HL-60/S4 treated with phorbol 12-myristate 13-acetate at 8.2 ng/mL for 4 days and 3 days (cell line): ENCODE measurements around the gene ZNF862.
"Not testable (repeated sequence)": the region's sequence is repeated elsewhere in the genome, so short reads cannot be mapped to it uniquely, and the experiment has no call there.

ENCODE experiments used
- in situ Hi-C: fragments of 300-500 bp; cut with MboI; formaldehyde crosslinking; loops from 2 replicates; pipeline ENCODE4 v1.15.0; 2022; ENCODE audit warnings: low sequenced_read_pairs

Gene ZNF862

DNA sequence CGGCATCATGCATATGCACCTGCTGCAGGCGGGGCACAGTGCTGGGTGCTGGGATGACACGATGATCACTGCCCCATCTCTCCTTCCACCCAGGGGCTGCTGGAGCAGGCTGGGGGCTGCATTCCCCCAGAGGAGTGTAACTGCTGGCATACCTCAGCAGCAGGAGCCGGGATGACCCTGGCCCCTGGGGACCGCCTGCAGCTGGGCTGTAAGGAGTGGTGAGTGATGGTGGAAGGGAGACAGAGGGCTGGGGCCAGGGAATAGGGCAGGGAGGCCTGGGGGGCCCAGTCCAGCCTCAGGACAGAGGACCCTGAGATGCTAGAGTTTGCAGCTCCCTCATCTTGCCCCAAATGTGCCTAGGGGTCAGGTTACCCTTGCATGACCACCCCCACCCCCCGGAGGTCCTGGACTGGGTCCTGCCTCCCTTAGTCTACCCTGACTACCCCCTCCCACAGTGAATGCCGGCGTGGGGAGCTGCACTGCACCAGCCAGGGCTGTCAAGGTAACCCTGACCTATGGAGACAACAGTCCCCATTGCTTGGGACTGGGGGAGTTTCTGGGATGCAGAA lies 14.5 kb upstream of the ZNF862 start:
- in situ Hi-C loops = no loop called here

DNA sequence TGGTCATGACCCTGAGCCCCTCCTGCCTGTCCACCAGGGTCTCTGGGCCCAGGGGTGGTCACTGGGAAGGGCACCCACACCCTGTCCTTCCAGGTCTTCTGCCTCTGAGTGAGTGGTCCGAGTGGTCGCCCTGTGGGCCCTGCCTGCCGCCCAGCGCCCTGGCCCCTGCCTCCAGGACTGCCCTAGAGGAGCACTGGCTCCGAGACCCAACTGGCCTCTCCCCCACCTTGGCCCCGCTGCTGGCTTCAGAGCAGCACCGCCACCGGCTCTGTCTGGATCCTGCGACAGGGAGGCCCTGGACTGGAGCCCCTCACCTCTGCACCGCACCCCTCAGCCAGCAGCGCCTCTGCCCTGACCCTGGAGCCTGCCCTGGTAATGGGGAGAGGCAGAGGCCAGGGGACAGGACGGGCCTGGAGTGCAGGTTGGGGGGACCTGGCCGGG lies 13.9 kb upstream of the ZNF862 start:
- in situ Hi-C loops = no loop called here

DNA sequence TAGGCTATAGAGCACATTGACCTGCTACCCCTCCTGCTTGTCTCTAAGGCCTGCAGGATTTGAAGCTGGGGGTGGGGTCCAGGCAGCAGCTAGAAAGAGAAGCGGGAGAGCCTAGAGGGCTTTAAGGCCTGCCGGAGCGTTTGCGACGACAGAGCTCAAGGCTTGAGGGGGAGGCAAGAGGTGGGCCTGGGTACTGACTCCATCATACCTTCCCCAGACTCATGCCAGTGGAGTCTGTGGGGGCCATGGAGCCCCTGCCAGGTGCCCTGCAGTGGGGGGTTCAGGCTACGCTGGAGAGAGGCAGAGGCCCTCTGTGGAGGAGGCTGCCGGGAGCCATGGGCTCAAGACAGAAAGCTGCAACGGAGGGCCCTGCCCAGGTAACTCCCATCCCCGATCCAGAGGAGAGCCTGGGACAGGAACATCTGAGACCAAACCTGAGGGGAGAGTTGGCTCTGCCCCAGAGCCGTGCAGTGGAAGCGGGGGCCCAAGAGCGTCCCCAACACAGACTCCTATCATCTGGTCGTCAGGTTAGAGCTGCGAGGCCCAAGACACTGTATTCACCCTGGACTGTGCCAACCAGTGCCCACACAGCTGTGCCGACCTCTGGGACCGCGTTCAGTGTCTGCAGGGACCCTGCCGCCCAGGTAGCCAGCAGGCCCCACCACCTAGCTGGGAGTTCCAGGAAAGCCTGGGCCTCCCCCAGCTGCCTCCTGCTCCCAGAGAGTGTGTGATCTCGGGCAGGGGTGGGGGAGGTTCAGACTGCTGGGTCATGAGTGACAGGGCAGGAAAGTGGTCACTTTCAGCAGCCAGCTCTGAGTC lies 13.2 kb upstream of the ZNF862 start:
- in situ Hi-C loops = no loop called here

GRCh38 chr7:149825567-149826343 lies 12.4 kb upstream of the ZNF862 start:
- in situ Hi-C loops = no loop called here

GRCh38 chr7:149826344-149827088 lies 11.7 kb upstream of the ZNF862 start:
- in situ Hi-C loops = no loop called here

DNA sequence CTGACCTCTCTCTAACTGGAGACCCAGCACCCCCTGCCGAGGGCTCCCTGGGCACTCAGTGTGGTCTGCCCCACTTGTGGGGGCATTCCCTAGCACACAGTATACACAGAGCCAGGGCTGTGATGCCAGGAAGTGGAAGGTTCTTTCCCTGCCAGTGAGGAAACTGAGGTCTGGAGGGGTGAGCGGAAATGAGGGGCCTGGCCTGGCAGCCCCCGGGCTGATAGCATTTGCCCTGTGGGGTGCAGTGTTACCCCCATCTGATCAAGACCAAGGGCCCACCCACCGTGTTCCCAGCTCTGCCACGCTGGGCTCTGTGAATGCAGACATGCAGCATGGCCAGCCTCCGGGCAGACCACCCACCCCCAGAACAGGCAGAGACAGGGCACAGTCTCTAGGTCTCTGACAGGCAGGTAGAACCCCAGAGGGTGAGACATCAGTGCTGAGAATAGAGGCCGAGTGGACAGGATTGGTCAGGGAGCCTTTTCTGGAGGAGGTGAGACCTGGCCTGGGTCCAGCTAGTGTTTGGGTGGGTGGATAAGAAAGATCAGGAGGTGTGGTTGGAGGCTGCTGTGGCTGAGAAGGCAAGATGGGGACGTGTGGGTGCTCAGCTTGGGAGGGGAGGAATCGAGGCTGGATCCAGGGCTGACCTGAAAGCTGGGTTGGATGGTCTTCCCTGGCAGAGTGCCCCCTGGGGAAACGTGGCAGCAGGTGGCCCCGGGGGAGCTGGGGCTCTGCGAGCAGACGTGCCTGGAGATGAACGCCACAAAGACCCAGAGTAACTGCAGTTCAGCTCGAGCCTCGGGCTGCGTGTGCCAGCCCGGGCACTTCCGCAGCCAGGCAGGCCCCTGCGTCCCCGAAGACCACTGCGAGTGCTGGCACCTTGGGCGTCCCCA lies 10.8 kb upstream of the ZNF862 start:
- in situ Hi-C loops = no loop called here

GRCh38 chr7:149828357-149829309 lies 9.5 kb upstream of the ZNF862 start:
- in situ Hi-C loops = no loop called here

DNA sequence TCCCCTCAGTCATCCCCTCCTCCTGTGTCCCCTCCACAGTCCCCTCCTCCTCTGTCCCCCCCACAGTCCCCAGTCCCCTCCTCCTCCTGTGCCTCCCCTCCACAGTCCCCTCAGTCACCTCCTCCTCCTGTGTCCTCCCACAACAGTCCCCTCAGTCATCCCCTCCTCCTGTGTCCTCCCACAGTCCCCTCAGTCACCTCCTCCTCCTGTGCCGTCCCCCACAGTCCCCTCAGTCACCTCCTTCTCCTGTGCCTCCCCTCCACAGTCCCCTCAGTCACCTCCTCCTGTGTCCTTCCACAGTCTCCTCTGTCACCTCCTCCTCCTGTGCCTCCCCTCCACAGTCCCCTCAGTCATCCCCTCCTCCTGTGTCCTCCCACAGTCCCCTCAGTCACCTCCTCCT lies 7.6 kb upstream of the ZNF862 start:
- in situ Hi-C loops = not testable (repeated sequence)

GRCh38 chr7:149830997-149831740 lies 7.0 kb upstream of the ZNF862 start:
- in situ Hi-C loops = no loop called here

GRCh38 chr7:149831741-149832219 lies 6.4 kb upstream of the ZNF862 start:
- in situ Hi-C loops = no loop called here

DNA sequence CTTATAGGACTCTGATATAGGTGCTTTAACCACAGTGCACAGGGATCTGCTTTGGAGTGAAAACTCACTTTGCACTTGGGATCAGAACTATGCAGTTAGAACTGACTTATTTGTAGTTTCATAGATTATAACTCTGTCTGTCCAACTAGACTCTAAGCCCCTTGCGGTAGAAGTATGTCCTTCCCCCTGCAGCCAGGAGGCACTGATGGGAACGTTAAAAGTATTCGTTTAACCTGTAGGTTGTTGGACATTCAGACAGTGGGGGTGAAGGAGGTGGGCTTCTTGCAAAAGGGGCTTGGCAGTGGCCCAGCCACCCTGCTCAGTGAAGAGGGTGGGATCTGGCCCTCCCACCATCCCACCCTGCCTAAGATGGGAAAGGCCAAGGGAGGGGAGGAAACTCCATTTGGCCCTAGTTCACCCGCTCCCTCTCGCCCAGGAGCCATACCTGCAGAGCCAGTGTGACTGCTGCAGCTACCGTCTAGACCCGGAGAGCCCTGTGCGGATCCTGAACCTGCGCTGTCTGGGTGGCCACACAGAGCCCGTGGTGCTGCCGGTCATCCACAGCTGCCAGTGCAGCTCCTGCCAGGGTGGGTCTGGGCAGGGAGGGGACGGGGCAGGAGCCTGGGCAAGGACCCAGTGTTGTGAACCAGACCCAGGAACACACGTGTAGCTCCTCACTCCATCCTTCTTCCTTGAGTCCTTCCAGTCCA lies 5.7 kb upstream of the ZNF862 start:
- in situ Hi-C loops = no loop called here

DNA sequence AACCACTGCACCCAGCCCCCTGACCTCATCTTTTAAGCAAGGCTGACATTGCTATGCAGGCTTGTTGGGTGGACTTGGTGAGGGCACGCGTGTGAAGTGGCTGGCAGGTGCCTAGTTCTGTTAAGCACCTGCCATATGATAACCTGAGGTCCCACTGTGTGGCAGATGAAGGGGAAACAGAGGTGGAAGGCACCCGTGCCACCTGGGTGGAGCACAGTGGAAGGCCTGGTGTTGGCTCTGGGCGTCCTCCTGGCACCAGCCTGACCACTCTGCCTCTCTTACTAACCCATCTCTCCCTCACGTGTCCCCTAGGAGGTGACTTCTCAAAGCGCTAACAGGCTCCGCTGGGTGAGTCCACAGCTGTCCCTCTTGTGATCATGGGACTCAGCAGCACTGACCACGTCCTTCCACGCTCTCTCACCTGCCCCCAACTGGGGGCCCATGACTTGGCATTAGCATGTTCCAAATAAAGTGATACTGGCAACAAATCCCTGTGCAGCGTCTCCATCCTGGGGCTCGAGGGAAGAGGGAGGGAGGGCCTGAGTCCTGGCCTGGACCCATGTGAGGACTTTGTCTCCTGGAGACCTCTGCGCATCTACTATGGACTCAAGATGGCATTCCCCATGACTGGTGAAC lies 4.6 kb upstream of the ZNF862 start:
- in situ Hi-C loops = no loop called here

DNA sequence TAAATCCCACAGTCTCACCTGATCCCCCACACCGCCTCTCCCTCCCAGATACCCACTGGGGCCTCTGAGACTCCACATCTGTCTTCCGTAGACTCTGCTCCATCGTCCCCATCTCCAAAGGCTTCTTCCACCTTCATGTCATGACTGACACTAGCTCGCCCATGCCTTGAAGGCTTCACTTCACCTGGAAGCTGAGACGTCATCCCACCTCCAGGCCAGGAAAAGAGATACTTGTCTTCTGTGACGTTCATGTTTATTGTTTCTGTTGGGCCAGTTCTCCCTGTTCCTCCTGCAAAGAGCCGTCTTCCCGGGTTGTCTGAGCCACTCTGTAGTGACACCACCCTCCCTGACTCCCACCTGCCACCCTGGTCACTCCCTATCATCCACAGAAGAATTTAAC lies 3.6 kb upstream of the ZNF862 start:
- in situ Hi-C loops = no loop called here

DNA sequence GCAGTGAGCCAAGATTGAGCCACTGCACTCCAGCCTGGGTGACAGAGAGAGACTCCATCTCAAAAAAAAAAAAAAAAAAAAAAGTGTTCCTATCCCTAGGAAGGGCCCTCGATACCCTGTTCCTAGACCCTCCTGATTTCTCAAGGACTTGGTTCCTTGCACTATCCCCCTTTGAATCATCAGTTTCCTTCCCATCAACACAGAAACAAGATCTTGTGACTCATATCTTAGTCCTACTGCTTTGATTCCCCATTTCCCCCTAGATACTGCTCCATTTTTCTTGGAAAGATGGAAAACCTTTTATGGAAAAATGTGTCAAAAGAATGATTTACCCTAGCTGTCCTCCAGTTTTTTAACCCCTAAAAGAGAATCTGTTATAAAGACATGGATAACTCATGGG lies 1.7 kb upstream of the ZNF862 start:
- in situ Hi-C loops = no loop called here

- in situ Hi-C loops = no loop called here
These were observed 481 bp upstream of the ZNF862 start for GRCh38 chr7:149837564-149838223.

DNA sequence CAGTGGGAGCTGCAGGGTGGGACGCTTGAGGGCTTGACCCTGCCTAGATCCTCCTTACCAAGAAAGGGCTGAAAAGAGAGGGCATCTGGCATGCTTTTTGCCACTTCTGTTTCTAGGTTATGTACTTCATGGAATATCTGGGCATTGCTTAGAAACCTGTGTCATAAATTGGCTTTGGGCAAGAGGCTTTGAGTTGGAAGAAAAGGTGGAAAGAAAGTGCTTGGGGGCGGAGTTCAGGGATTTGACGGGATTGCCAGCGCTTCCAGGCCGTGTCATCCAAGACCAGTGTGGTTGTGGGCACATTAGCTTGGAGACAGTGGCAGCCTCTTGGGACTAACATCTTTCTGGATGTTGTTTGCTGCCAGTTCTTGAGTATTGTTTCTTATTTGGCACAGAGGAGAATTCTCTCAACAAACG lies 825 bp downstream of the ZNF862 start:
- in situ Hi-C loops = no loop called here

- in situ Hi-C loops = no loop called here
These were observed 1.8 kb downstream of the ZNF862 start for GRCh38 chr7:149839933-149840332.
